ENCODE results near the gene RNF167.

The RNF167 gene

DNA sequence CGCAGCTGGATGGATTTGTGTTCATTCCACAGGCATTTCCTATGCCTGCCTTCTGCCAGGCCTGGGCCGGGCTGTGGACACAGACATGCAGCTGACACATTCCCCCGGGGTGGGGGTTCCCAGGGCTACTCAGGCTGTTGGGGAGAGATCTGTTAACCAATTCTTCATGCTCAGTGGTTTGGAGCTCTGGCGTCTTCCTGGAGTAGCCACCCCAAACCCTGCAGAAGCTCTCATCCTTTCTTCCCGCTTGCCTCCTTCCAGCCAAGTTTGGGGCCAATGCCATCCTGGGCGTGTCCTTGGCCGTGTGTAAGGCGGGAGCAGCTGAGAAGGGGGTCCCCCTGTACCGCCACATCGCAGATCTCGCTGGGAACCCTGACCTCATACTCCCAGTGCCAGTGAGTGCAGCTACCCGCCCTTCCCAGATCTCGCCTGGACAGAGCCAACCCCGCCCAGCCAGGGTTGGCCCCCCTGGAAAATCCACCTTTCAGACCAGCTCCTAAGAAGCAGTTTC is 13.4 kb downstream of the RNF167 start:
- no peak for DNase-seq (ENCODE audit: low read depth, low spot score)

- DNase-seq (ENCODE audit: low read depth, low spot score): no peak
These were observed 15.0 kb downstream of the RNF167 start for GRCh38 chr17:4955091-4955490.

DNA sequence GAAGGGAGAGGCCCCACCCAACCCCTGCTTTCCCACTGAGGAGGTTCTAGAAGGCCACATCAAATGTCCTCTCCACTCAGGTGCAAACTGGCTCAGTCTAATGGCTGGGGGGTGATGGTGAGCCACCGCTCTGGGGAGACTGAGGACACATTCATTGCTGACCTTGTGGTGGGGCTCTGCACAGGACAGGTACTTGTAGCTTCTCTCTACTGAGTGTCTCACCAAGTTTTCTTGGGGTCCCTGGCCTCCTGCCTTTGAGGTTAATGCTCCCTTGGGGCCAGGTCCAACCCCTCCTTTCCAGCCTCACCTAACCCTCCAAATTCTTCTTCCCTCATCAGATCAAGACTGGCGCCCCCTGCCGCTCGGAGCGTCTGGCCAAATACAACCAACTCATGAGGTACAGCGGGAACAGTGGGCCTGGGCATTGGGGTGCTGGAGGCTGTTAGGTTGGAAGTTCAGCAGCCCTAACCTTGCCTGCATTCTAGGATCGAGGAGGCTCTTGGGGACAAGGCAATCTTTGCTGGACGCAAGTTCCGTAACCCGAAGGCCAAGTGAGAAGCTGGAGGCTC is 16.5 kb downstream of the RNF167 start:
- no peak for DNase-seq (ENCODE audit: low read depth, low spot score)

DNA sequence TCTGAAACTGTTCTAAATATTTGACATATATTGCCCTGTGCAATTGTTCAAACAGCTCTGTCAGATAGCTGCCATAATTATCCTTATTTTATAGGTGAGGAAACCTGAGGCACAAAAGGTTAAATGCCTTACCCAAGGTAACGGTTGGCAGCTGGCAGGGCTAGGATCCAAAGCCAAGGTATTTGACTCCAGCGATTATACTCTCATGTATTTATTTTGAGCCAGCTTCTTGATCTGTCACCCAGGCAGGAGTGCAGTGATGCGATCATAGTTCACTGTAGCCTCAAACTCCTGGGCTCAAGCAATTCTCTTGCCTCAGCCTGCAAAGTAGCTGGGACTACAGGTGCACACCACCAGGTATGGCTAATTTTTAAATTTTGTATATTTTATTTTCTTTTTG is 18.0 kb downstream of the RNF167 start:
- DNase-seq (ENCODE audit: low read depth, low spot score): no peak

DNA sequence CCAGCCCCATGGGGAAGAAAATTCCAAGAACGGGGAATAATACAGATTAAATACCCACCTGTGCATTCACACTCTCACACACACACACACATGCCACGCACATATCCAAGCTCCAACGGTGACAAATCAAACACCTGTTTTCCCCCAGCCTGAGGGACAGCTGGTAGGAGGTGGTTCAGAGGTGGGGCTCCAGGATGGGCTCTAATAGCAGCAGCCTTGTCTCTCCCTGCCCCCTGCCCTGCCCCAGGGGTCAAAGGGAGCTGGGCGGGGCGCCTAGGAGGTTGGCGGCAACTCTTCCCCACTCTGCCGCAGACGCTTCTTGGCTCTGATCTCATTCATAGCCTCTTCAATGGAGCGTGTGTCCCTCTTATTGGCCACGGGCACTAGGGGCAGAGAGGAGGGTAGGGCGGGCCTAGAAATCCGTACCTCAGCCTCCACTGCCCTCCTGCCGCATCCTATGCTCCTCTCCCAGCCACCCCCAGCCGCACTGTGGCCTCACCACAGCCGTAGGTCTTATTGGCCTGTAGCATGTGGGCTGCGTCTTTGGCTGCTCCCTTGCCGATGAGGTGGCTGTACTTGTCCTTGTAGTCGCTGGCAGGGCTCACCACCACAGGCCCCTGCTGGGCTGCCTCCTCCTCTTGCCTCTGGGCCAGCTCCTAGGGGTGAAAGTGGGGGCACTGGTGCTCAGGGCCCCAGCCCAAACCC is 19.3 kb downstream of the RNF167 start:
- no peak for DNase-seq (ENCODE audit: low read depth, low spot score)

GRCh38 chr17:4960279-4960922 is 20.3 kb downstream of the RNF167 start:
- no peak for DNase-seq (ENCODE audit: low read depth, low spot score)

DNA sequence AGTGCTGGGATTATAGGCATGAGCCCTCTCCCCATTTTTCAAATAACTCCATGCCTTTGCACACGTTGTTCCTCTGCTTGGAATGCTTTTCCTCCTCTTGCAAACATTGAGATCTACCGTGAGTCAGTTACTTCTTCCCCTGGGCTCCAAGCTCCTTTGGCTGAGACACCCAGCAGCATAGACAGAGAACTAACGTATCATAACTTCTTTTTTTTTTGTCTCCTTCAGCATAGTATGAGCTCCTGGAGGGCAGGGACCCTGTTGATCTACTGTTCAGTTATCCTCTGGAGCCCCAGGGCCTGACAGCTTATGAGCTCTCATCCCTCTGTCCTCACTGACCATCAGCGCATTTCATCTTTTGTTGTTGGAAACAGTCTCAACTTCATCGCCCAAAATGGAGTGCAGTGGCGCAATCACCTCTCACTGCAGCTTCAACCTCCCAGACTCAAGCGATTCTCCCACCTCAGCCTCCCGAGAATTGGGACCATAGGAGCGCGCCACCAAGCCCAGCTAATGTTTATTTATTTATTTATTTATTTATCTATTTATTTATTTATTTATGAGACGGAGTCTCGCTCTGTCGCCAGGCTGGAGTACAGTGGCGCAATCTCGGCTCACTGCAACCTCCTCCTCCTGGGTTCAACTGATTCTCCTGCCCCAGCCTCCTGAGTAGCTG is 25.4 kb downstream of the RNF167 start:
- DNase-seq (ENCODE audit: low read depth, low spot score): no peak

- peak; percentile 100 for DNase-seq (ENCODE audit: low read depth, low spot score)
These were observed 26.9 kb downstream of the RNF167 start for GRCh38 chr17:4966844-4967538.

- DNase-seq (ENCODE audit: low read depth, low spot score): no peak
These were observed 27.7 kb downstream of the RNF167 start, which contains the start of gene SPAG7 for GRCh38 chr17:4967539-4968485. SPAG7 (minus strand) TSS chr17:4967817; CDS start chr17:4967804, 13 bp downstream.

DNA sequence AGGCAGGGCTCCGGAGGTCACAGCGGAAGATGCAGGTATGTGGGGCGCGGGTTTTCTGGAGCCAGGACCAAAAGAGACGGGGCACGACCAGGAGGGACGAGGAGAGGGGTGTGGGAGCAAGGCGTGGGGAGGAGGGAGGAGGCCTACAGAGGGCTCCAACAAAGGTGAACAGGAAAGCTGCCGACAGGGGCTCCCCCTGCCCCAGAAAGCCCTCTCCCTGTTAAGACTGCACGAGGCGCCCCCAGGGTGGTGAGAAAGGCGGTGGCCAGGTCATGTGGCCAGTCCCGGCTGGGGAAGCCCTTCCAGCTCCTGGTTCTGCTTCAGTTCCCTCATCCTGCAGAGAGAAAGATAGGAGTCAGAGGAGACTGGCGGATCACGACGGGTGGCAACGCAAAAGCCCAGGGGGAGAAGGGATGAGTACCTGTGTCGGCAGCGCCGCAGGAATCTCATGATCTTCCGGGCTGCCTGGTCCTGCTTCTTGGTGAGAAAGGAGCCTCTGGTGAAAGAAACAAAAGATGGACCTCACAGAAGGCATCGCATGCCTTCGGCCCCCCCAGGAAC is 28.5 kb downstream of the RNF167 start:
- DNase-seq (ENCODE audit: low read depth, low spot score): no peak

GRCh38 chr17:4969047-4969550 is 29.0 kb downstream of the RNF167 start:
- no peak for DNase-seq (ENCODE audit: low read depth, low spot score)

GRCh38 chr17:4969551-4970173 is 29.6 kb downstream of the RNF167 start:
- no peak for DNase-seq (ENCODE audit: low read depth, low spot score)

GRCh38 chr17:4970273-4970672 is 30.2 kb downstream of the RNF167 start:
- DNase-seq (ENCODE audit: low read depth, low spot score): no peak

GRCh38 chr17:4971826-4972225 is 31.8 kb downstream of the RNF167 start:
- no peak for DNase-seq (ENCODE audit: low read depth, low spot score)

DNA sequence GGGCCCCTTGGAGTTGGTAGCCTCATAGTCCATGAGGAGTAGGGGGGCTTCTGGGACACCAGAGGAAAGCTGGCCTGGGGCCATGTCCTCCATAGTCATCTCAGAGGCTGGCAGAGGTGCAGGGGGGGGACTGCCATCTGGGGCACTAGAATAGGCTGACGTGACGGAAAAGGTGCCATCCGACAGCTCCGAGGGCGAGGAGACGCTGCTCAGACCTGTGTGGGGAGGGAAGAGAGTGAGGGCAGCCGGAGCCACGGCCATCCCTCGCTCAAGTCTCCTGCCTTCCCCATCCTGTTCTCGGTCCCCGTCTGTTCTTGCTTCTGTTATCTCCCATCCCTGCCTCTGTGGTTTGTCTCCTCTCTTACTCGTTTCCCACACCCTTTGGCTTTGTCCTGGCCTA is 32.3 kb downstream of the RNF167 start:
- no peak for DNase-seq (ENCODE audit: low read depth, low spot score)

DNA sequence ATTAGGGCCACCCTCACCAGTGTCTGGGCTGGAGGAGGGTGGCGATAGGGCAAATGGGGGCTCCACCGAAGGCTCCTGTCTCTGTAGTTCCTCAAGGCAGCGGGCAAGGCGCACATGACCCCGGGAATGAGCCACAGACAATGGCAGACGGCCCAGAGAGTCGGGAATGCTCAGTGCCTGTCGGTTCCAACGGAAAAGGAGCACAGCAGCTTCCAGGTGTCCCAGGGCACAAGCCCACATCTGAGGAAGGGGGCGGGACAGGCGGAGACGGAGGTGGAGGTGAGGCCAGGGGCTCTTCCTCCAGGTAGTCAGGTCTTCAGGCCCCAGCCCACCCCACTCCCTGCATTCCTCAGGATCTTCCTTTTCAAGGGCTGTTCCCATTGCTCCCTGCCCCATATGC is 32.7 kb downstream of the RNF167 start:
- no peak for DNase-seq (ENCODE audit: low read depth, low spot score)

DNA sequence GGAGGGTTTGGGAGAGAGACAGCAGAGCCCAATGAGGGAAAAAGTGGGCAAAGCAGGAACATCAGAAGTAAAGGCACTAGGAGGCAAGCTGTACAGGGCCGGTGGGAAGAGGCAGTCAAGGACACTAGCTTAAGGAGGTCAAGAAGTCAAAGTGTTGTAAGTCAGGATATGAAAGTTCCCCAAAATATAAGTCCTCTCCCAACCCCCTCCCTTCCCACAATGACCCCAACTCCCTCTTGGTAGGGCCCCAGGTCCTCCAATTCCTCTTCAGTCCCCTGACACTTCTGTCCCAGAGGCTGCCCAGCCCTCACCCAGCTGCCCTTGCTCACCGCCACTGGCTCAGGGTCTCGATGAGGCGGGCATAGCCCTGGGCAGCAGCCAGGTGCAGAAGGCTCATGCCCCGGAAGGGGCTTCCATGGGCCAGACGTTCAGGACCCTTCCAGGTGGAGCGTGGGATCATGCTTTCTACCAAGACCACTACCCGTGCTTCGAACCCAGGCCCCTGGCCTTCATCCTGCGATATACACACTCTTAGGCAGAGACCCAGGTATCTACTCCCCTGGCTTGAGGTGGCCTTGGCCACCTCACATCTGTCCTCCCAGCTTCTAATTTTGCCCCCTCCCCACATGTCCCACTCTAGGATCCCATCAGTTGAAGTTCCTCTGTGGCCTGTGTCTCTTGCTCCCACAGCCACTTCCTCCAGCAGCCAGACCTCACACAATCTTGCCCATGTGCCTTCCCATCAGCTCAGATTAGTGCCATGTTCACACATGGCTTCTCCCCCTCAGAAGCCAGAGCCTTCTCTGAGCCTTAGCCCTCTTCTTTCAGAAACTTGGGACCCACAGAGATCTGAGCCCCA is 33.4 kb downstream of the RNF167 start:
- DNase-seq (ENCODE audit: low read depth, low spot score): no peak

GRCh38 chr17:4974115-4974670 is 34.1 kb downstream of the RNF167 start:
- no peak for DNase-seq (ENCODE audit: low read depth, low spot score)
